Measurements from ENCODE around the gene TBX21.

DNA sequence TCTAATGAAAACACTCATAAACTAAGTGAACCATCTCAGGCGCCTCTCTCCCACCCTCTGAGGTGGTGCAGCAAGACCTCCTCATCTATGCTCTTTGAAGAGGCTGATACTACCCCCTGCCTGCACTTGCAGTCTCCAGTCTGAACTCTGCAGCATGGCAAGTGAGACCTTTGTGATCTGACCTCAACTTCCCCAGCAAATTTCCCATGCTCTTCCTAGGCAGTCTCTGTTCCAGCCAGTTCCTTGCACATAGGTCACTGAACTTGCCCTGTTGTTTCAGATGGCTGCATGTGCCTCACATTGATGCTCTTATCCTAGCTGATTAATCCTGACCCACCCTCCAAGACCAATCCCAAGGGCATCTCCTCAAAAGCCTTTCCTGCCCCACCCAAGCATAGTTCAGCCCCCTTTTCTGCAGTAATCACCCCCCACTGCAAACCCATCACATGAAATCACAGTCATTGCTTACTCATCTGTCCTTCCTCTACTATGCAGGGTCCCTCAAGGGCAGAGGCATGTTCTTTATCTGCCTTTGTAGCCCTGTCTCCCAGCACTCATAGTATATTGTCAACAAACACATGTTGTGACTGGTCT, 42.0 kb downstream of the TBX21 start:
- TF ChIP-seq, protein P1, sequence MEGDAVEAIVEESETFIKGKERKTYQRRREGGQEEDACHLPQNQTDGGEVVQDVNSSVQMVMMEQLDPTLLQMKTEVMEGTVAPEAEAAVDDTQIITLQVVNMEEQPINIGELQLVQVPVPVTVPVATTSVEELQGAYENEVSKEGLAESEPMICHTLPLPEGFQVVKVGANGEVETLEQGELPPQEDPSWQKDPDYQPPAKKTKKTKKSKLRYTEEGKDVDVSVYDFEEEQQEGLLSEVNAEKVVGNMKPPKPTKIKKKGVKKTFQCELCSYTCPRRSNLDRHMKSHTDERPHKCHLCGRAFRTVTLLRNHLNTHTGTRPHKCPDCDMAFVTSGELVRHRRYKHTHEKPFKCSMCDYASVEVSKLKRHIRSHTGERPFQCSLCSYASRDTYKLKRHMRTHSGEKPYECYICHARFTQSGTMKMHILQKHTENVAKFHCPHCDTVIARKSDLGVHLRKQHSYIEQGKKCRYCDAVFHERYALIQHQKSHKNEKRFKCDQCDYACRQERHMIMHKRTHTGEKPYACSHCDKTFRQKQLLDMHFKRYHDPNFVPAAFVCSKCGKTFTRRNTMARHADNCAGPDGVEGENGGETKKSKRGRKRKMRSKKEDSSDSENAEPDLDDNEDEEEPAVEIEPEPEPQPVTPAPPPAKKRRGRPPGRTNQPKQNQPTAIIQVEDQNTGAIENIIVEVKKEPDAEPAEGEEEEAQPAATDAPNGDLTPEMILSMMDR (IDR thresholded peaks at IDR 0.05; ENCODE audit: low read length) = no peak
- TF ChIP-seq EZH2 (optimal IDR thresholded peaks at IDR 0.05; ENCODE audit: low read depth, low read length) = no peak
